Measurements from ENCODE around the gene MICA. TPM values are rescaled to one million over a fixed set of nuclear protein-coding genes. Genes with fewer than 3 reads are reported as not detected.

The MICA gene
- total and polyA plus RNA-seq, 9 of the 15 experiments (the other 6 are each of a cell fraction or from before 2014, with no cell fraction given) = 11.8 to 24.6 (median 16.7) TPM

DNA sequence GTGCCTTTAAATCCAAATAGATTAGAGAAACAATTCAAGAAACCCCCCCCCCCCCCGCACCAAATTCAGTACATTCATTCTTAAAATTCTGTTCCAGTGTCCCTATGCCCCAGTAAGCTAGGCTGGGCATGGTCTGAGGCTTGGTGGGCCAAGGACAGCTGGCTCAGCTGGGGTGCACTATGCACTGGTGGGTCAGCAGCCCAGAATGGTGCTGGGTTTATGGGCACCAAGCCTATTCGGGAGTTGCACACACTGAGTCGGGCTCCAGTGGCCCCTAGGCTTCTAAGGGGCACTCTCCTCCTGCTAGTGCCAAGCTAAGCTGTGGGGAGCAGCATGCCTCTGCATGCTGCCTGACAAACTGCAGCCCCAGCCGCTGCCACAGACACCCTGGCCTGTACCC is 26.4 kb upstream of the MICA start:
- ATAC-seq (no peak), FAIRE-seq (no peak), DNase-seq (ENCODE audit: extremely low read depth in 1 of 4, low spot score in 3 of 4) (no peak)
- Histone ChIP-seq H3K9me3 (replicated peaks; ENCODE audit: control insufficient read depth, insufficient read depth, low read depth, low read length) (no peaks in the 10 kb centered on the region), H3K27me3 (ENCODE audit: control insufficient read depth in 2 of 2, insufficient read depth in 2 of 2, low read length in 2 of 2) (peaks cover 12 to 37% of the 10 kb centered on the region in 2 experiments), H3K79me2 (ENCODE audit: control insufficient read depth, insufficient read depth, low read length) (no peaks in the 10 kb centered on the region), H3K9ac (ENCODE audit: insufficient read depth in 1 of 2, low read depth in 2 of 2, low read length in 2 of 2) (no peak overlapping the region), H3K4me1 (replicated peaks in 1 of 2; ENCODE audit: control insufficient read depth in 2 of 2, insufficient read depth in 2 of 2, low read length in 2 of 2) (no peaks in the 10 kb centered on the region), H3K9me1 (ENCODE audit: control insufficient read depth, insufficient read depth, low read length) (no peaks in the 10 kb centered on the region), H3K36me3 (ENCODE audit: control insufficient read depth, insufficient read depth, low read length) (no peaks in the 10 kb centered on the region), H3K4me3 (no peak overlapping the region), H4K20me1 (replicated peaks; ENCODE audit: control insufficient read depth, insufficient read depth, low read length) (no peaks in the 10 kb centered on the region), H3K4me2 (ENCODE audit: insufficient read depth, low read length) (no peak overlapping the region), H3K27ac (ENCODE audit: extremely low read depth, low read depth, low read length) (no peak overlapping the region), H2AFZ (ENCODE audit: low read depth, low read length) (no peak overlapping the region)
- intact Hi-C loops (cut with micrococcal nuclease) = no loop called here
- ChIA-PET POLR2A (interaction anchor here (0.6 to 2.5 kb wide), 4 partner anchors 10 to 217 kb away, joined by 3 to 7 read pairs (median 5); no protein-coding TSS in a partner anchor), CTCF (ENCODE audit: low intra/inter-chr PET ratio) (no interaction called here)
- BruUV-seq (replicated peaks) = no TSS peak
- 4% methylated on average over 3 of the region's 4 CpGs for WGBS (ENCODE audit: insufficient coverage, low coverage, missing lambda C conversion rate)
- in situ Hi-C loops (cut with MboI) = loop anchor here (10.0 kb wide), 1 partner anchor 462 kb away; the partner anchor contains the start of gene VARS2
- no peak for TF ChIP-seq ETV6 (IDR thresholded peaks at IDR 0.05; ENCODE audit: borderline replicate concordance in 1 of 2, low read depth in 2 of 2, low read length in 1 of 2)
- TF ChIP-seq ETV6 (CRISPR knock-in tag; IDR thresholded peaks at IDR 0.05; ENCODE audit: borderline replicate concordance) = no peak
- TF ChIP-seq, protein P1, sequence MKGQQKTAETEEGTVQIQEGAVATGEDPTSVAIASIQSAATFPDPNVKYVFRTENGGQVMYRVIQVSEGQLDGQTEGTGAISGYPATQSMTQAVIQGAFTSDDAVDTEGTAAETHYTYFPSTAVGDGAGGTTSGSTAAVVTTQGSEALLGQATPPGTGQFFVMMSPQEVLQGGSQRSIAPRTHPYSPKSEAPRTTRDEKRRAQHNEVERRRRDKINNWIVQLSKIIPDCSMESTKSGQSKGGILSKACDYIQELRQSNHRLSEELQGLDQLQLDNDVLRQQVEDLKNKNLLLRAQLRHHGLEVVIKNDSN (CRISPR knock-in tag; IDR thresholded peaks at IDR 0.05) = no peak
- no peak for TF ChIP-seq ZNF212 (CRISPR knock-in tag; IDR thresholded peaks at IDR 0.05)
- TF ChIP-seq MYBL2 (IDR thresholded peaks at IDR 0.05; ENCODE audit: low read depth) = no peak
- TF ChIP-seq MYBL2 (CRISPR knock-in tag; IDR thresholded peaks at IDR 0.05; ENCODE audit: borderline replicate concordance) = no peak
- no peak for TF ChIP-seq RFX7 (CRISPR knock-in tag; IDR thresholded peaks at IDR 0.05)
- TF ChIP-seq ZNF274 (IDR thresholded peaks at IDR 0.05; ENCODE audit: borderline replicate concordance, low read depth, low read length) = no peak
- TF ChIP-seq HCFC1 (IDR thresholded peaks at IDR 0.05; ENCODE audit: low read depth, low read length) = no peak
- TF ChIP-seq BCOR (IDR thresholded peaks at IDR 0.05) = no peak
- no peak for TF ChIP-seq NONO (IDR thresholded peaks at IDR 0.05; ENCODE audit: low read depth in 2 of 2, low read length in 1 of 2)
- TF ChIP-seq, protein P2, sequence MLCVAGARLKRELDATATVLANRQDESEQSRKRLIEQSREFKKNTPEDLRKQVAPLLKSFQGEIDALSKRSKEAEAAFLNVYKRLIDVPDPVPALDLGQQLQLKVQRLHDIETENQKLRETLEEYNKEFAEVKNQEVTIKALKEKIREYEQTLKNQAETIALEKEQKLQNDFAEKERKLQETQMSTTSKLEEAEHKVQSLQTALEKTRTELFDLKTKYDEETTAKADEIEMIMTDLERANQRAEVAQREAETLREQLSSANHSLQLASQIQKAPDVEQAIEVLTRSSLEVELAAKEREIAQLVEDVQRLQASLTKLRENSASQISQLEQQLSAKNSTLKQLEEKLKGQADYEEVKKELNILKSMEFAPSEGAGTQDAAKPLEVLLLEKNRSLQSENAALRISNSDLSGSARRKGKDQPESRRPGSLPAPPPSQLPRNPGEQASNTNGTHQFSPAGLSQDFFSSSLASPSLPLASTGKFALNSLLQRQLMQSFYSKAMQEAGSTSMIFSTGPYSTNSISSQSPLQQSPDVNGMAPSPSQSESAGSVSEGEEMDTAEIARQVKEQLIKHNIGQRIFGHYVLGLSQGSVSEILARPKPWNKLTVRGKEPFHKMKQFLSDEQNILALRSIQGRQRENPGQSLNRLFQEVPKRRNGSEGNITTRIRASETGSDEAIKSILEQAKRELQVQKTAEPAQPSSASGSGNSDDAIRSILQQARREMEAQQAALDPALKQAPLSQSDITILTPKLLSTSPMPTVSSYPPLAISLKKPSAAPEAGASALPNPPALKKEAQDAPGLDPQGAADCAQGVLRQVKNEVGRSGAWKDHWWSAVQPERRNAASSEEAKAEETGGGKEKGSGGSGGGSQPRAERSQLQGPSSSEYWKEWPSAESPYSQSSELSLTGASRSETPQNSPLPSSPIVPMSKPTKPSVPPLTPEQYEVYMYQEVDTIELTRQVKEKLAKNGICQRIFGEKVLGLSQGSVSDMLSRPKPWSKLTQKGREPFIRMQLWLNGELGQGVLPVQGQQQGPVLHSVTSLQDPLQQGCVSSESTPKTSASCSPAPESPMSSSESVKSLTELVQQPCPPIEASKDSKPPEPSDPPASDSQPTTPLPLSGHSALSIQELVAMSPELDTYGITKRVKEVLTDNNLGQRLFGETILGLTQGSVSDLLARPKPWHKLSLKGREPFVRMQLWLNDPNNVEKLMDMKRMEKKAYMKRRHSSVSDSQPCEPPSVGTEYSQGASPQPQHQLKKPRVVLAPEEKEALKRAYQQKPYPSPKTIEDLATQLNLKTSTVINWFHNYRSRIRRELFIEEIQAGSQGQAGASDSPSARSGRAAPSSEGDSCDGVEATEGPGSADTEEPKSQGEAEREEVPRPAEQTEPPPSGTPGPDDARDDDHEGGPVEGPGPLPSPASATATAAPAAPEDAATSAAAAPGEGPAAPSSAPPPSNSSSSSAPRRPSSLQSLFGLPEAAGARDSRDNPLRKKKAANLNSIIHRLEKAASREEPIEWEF (CRISPR knock-in tag; IDR thresholded peaks at IDR 0.05) = no peak
- TF ChIP-seq HDAC8 (tag; IDR thresholded peaks at IDR 0.05) = no peak
- TF ChIP-seq RBM17 (IDR thresholded peaks at IDR 0.05; ENCODE audit: borderline replicate concordance, low read depth, low read length) = no peak
- no peak for TF ChIP-seq NR1H2 (CRISPR knock-in tag; IDR thresholded peaks at IDR 0.05)
- no peak for TF ChIP-seq SMAD1 (IDR thresholded peaks at IDR 0.05; ENCODE audit: low read depth, low read length, partially characterized antibody)
- TF ChIP-seq TCF7L2 (IDR thresholded peaks at IDR 0.05; ENCODE audit: low read depth, low read length) = no peak
- no peak for TF ChIP-seq ZFP36 (IDR thresholded peaks at IDR 0.05; ENCODE audit: low read depth, low read length, partially characterized antibody)
